GM12878 (cell line): ENCODE results near the gene ELL2. TPM values are rescaled to one million over a fixed set of nuclear protein-coding genes. Genes with fewer than 3 reads are reported as not detected.

Experiments used
- ATF7 ChIP-seq: fragments of 450-650 bp; IDR thresholded peaks from 2 replicates; pipeline ENCODE4 v1.6.1; 2016; ENCODE audit warnings: low read depth, mild to moderate bottlenecking
- CBX3 ChIP-seq: fragments of 200-600 bp; sonication (generic); IDR thresholded peaks from 2 replicates; pipeline ENCODE4 v1.6.1; 2016; ENCODE audit warnings: low read depth, borderline replicate concordance
- E2F4 ChIP-seq: IDR thresholded peaks from 2 replicates; pipeline ENCODE4 v1.6.1; 2012; ENCODE audit warnings: low read depth, low read length, improper control_type of control experiment
- EP300 ChIP-seq, 2 experiments: fragments of 150-350 bp in 1 of 2; IDR thresholded peaks; 2 replicates each; pipeline ENCODE4 v1.6.1; 2011 to 2012; ENCODE audit warnings: low read depth in 2 of 2, low read length in 2 of 2, borderline replicate concordance in 1 of 2, improper control_type of control experiment in 1 of 2, inconsistent platforms in 1 of 2; ENCODE audit not compliant: control insufficient read depth in 1 of 2
- MAX ChIP-seq: IDR thresholded peaks from 2 replicates; pipeline ENCODE4 v1.6.1; 2012; ENCODE audit warnings: low read depth, low read length, improper control_type of control experiment
- MEF2B ChIP-seq: fragments of 450-650 bp; IDR thresholded peaks from 2 replicates; pipeline ENCODE4 v1.6.1; 2018; ENCODE audit warnings: mild to moderate bottlenecking, moderate library complexity; ENCODE audit not compliant: partially characterized antibody, poor library complexity, severe bottlenecking
- SIN3A ChIP-seq: IDR thresholded peaks from 2 replicates; pipeline ENCODE4 v1.6.1; 2012; ENCODE audit warnings: low read depth, low read length, improper control_type of control experiment
- ZBTB11 ChIP-seq: fragments of 450-650 bp; formaldehyde crosslinking; IDR thresholded peaks from 2 replicates; pipeline ENCODE4 v1.5.0; 2022; ENCODE audit warnings: mild to moderate bottlenecking, missing genetic modification characterization
- ZNF274 ChIP-seq: IDR thresholded peaks from one replicate; pipeline ENCODE4 v1.8.0; 2011; ENCODE audit not compliant: insufficient read length, insufficient read depth
- polyA plus RNA-seq, 11 experiments: library from polyadenylated mRNA; depleted of rRNA in 4 of 11; unstranded in 6 of 11; stranded (reverse) in 5 of 11; fragments of >200 nt; fragmentation: Nextera tagmentation in 4 of 11; fragmentation: Illumina TruSeq in 1 of 11; extraction: Ambion mirVana in 4 of 11; extraction: Trizol in 1 of 11; gene quantifications; 1 replicate in 1 of 11; 2 replicates in 10 of 11; pipeline versions ENCODE4 v1.2.1 to v1.2.3, GENCODE V29; 2011 to 2016; ENCODE audit warnings: inconsistent platforms in 2 of 11, missing spikeins in 2 of 11, low read depth in 1 of 11
- total RNA-seq, 4 experiments: library from RNA; depleted of rRNA in 3 of 4; stranded (reverse); fragments of >200 nt in 3 of 4; fragmentation: Illumina TruSeq in 1 of 4; extraction: Trizol in 1 of 4; gene quantifications; 2 replicates each; pipeline versions ENCODE4 v1.2.1 to v1.2.3, GENCODE V29; 2013 to 2021

ELL2 gene
- total and polyA plus RNA-seq, 10 of the 15 experiments (the other 5 are each of a cell fraction or from before 2014, with no cell fraction given): 24.2 to 91.4 (median 57.4) TPM

GRCh38 chr5:95961617-95962474 lies at the start of gene ELL2 (continued):
- TF ChIP-seq SIN3A (no peak), ZNF274 (no peak), ZBTB11 (no peak), EP300 (IDR thresholded peaks at IDR 0.05; ENCODE audit: borderline replicate concordance in 1 of 2, control insufficient read depth in 1 of 2, low read depth in 2 of 2, low read length in 2 of 2) (no peak), MAX (no peak), ATF7 (peak; percentile 93), E2F4 (no peak), CBX3 (no peak), MEF2B (no peak)
- TF ChIP-seq, all 136 proteins: peak for 34
